Measurements from ENCODE around the gene PHF24. TPM values are rescaled to one million over a fixed set of nuclear protein-coding genes. Genes with fewer than 3 reads are reported as not detected.

PHF24 gene
- total RNA-seq, 1 experiment from 2014 or later, result 0.47 TPM

- RAD21 ChIA-PET (ENCODE audit: low non-redundant PET in 1 of 2, low total read pairs in 2 of 2, uncharacterized antibody in 2 of 2, unreplicated experiment in 2 of 2), result no interaction called here
- BruUV-seq (replicated peaks), result no TSS peak
- TF ChIP-seq EZH2 (IDR thresholded peaks at IDR 0.05), result no peak
- no peak for TF ChIP-seq SRF (IDR thresholded peaks at IDR 0.05; ENCODE audit: low read depth)
- TF ChIP-seq ZNF274 (IDR thresholded peaks at IDR 0.05; ENCODE audit: low read depth, low read length), result no peak
- TF ChIP-seq POLR2AphosphoS5 (IDR thresholded peaks at IDR 0.05; ENCODE audit: low read depth, low read length), result no peak
- no peak for TF ChIP-seq CEBPB (IDR thresholded peaks at IDR 0.05; ENCODE audit: low read depth)
- TF ChIP-seq FOSL1 (IDR thresholded peaks at IDR 0.05; ENCODE audit: low read depth), result no peak
- TF ChIP-seq ZBTB33 (IDR thresholded peaks at IDR 0.05; ENCODE audit: extremely low read depth, insufficient replicate concordance, low read length), result no peak
- no peak for TF ChIP-seq TCF7L2 (IDR thresholded peaks at IDR 0.05; ENCODE audit: borderline replicate concordance, extremely low read depth, insufficient read depth, insufficient read length)
- TF ChIP-seq POLR2A (IDR thresholded peaks at IDR 0.05; ENCODE audit: borderline replicate concordance, extremely low read depth, insufficient read depth, insufficient read length), result no peak
- no peak for TF ChIP-seq ATF3 (IDR thresholded peaks at IDR 0.05)
- TF ChIP-seq REST (IDR thresholded peaks at IDR 0.05; ENCODE audit: low read depth), result no peak
- TF ChIP-seq SP1 (IDR thresholded peaks at IDR 0.05; ENCODE audit: low read depth), result no peak
- TF ChIP-seq MAX (IDR thresholded peaks at IDR 0.05), result no peak
- no peak for TF ChIP-seq RAD21 (IDR thresholded peaks at IDR 0.05; ENCODE audit: low read depth)
- TF ChIP-seq JUND (IDR thresholded peaks at IDR 0.05), result no peak
- TF ChIP-seq EGR1 (IDR thresholded peaks at IDR 0.05; ENCODE audit: low read depth), result no peak
- no peak for TF ChIP-seq SIN3A (IDR thresholded peaks at IDR 0.05; ENCODE audit: low read depth)
- POLR2A ChIA-PET, result no interaction called here
- CTCF ChIA-PET, result no interaction called here
- DNase-seq (ENCODE audit: low read depth, low spot score), result no peak
- no peak for ATAC-seq
- H3K4me1 ChIP-seq (ENCODE audit: control insufficient read depth in 1 of 2, insufficient read depth in 2 of 2, low read length in 2 of 2), result peaks cover 4 to 23% of the 10 kb centered on the region in 2 experiments; a peak in 2 of 4 replicates
- no peaks in the 10 kb centered on the region for H3K36me3 ChIP-seq (ENCODE audit: control insufficient read depth in 1 of 2, insufficient read depth in 2 of 2, low read length in 2 of 2)
- H2AFZ ChIP-seq (ENCODE audit: low read depth, low read length, poor library complexity, severe bottlenecking), result no peak overlapping the region
- H3K9me3 ChIP-seq (ENCODE audit: control insufficient read depth in 1 of 2, insufficient read depth in 1 of 2, low read depth in 1 of 2, low read length in 2 of 2), result no peaks in the 10 kb centered on the region
- no peaks in the 10 kb centered on the region for H3K79me2 ChIP-seq (ENCODE audit: insufficient read depth, low read length)
- H3K9me2 ChIP-seq (ENCODE audit: insufficient read depth), result no peaks in the 10 kb centered on the region
- intact Hi-C loops (cut with micrococcal nuclease), result no loop called here
- no peak overlapping the region for H3K4me2 ChIP-seq (ENCODE audit: low read length)
- no peaks in the 10 kb centered on the region for H4K20me1 ChIP-seq (ENCODE audit: insufficient read depth)
- no peak overlapping the region for H3K9ac ChIP-seq (ENCODE audit: low read length)
- no peak overlapping the region for H3K27ac ChIP-seq (ENCODE audit: low read depth, low read length)
- H3K4me3 ChIP-seq (replicated peaks in 1 of 2; ENCODE audit: low read depth in 1 of 2, low read length in 2 of 2), result no peak overlapping the region
- H3K27me3 ChIP-seq (ENCODE audit: insufficient read depth, low read length), result no peaks in the 10 kb centered on the region
Observed at GRCh38 chr9:35029852-35030251, 71.8 kb downstream of the PHF24 start.
